AG09319 (cell line): ENCODE measurements around the gene IRF5.

Source experiments
- DNase-seq: peaks from one replicate; pipeline ENCODE4 v3.0.0-alpha.2; 2010; ENCODE audit warnings: low read depth; ENCODE audit errors: extremely low read depth
- CTCF ChIP-seq: IDR thresholded peaks from 2 replicates; pipeline ENCODE4 v1.5.1; 2011; ENCODE audit warnings: low read depth, mild to moderate bottlenecking, inconsistent platforms, low read length, moderate library complexity

Gene IRF5

DNA sequence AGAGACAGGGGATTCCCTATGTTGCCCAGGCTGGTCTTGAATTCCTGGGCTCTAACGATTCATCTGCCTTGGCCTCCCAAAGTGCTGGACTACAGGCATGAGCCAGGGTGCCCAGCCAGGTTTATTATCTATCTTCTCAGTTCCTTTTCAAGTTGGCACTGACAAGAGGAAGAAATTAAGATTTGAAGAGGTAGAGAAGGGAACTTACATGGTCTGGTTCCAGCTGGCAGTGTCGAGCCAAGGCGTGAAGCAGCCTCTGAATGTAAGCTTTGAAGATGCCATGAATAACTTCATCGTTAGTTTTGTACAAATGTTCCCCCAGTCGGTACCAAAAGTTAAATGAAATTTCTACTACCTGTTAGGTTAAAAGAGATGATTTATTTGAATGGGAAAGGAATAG lies 59.5 kb downstream of the IRF5 start:
- TF ChIP-seq CTCF = no peak

More for the DNA sequence above, 59.5 kb downstream of the IRF5 start:
- no peak for DNase-seq
